DMS79 treated with DMSO at 0.1 percent for 48 hours (cell line): Measurements from ENCODE around the gene HMGXB3.

Experiments
- DNase-seq: peaks from one replicate; lab custom pipeline; 2025; lab: John Stamatoyannopoulos, UW

HMGXB3 gene

GRCh38 chr5:150085950-150086715 lies 85.6 kb downstream of the HMGXB3 start, which contains the start of gene CSF1R:
Gene CSF1R (minus strand): TSS chr5:150086554. CDS start chr5:150086427, 127 bp downstream.
- DNase-seq: no peak

GRCh38 chr5:150092159-150092787 lies 91.7 kb downstream of the HMGXB3 start:
- no peak for DNase-seq

- no peak for DNase-seq
These were observed 96.6 kb downstream of the HMGXB3 start for GRCh38 chr5:150097152-150097551.

- DNase-seq: no peak
These were observed 100.5 kb downstream of the HMGXB3 start for GRCh38 chr5:150101023-150101422.
